SH-SY5Y (cell line): ENCODE measurements around the gene PTPN14.

Experiments used
- GATA2 ChIP-seq: IDR thresholded peaks from 2 replicates; pipeline ENCODE4 v1.6.1; 2011; ENCODE audit warnings: mild to moderate bottlenecking, low read depth, low read length
- GATA3 ChIP-seq: IDR thresholded peaks from 2 replicates; pipeline ENCODE4 v1.6.1; 2011; ENCODE audit warnings: low read depth, mild to moderate bottlenecking, low read length, moderate library complexity

DNA sequence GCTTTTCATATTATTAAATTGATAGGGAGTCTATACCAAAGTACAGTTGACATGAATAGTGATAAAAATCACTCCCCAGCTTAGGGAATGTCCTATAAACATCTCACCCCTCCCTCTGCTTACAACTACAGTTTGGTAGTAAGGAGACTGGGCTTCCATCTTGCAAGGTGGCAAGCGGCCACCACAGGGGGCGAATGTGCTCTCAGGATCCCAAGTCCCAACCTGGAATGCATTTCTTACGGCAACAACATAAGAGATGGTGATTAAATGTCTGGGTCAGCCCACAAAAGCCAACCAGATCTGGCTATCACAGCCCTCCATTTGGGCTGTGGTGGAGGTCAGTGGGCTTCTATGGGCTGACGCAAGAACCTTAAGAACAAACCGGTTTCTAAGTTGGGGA lies 202.4 kb downstream of the PTPN14 start:
- TF ChIP-seq GATA2 (no peak), GATA3 (no peak)
